ENCODE results near the gene AGT.
"Not testable (repeated sequence)": the region's sequence is repeated elsewhere in the genome, so short reads cannot be mapped to it uniquely, and the experiment has no call there.

The AGT gene

DNA sequence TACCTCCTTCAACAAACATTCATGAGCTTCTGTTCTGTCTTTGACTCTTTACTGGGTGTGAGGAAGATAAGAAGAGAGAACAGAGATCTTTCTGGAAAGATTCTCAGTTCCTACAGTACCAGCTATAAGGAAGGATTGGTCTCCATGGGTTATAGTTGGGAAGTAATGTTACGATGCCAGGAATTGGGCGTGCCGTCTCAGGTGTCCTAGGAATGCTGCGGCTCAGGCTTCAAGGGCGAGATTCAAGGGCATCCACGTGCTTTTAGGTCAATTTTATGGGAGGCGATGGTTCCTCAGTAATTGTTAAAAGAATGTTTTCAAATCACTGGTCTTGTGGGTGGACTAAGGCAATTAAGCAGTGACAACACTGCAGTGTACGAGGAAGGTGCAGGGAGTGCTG is 44.4 kb downstream of the AGT start:
- Histone ChIP-seq H3K9me3 (ENCODE audit: severe bottlenecking) (no peaks in the 10 kb centered on the region), H3K27ac (ENCODE audit: poor library complexity, severe bottlenecking) (no peak overlapping the region), H3K27me3 (ENCODE audit: insufficient read depth, poor library complexity, severe bottlenecking) (no peaks in the 10 kb centered on the region), H3K4me1 (ENCODE audit: insufficient read depth, poor library complexity, severe bottlenecking) (no peaks in the 10 kb centered on the region), H3K36me3 (ENCODE audit: low read depth) (peaks cover 45% of the 10 kb centered on the region), H3K4me3 (ENCODE audit: severe bottlenecking) (no peak overlapping the region)
- ATAC-seq (ENCODE audit: low read depth), result no peak
- TF ChIP-seq, protein P1, sequence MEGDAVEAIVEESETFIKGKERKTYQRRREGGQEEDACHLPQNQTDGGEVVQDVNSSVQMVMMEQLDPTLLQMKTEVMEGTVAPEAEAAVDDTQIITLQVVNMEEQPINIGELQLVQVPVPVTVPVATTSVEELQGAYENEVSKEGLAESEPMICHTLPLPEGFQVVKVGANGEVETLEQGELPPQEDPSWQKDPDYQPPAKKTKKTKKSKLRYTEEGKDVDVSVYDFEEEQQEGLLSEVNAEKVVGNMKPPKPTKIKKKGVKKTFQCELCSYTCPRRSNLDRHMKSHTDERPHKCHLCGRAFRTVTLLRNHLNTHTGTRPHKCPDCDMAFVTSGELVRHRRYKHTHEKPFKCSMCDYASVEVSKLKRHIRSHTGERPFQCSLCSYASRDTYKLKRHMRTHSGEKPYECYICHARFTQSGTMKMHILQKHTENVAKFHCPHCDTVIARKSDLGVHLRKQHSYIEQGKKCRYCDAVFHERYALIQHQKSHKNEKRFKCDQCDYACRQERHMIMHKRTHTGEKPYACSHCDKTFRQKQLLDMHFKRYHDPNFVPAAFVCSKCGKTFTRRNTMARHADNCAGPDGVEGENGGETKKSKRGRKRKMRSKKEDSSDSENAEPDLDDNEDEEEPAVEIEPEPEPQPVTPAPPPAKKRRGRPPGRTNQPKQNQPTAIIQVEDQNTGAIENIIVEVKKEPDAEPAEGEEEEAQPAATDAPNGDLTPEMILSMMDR (IDR thresholded peaks at IDR 0.05; ENCODE audit: poor library complexity, severe bottlenecking), result no peak
- DNase-seq (ENCODE audit: low spot score), result no peak

- Histone ChIP-seq H3K4me1 (ENCODE audit: insufficient read depth, poor library complexity, severe bottlenecking) (no peaks in the 10 kb centered on the region), H3K27ac (ENCODE audit: poor library complexity, severe bottlenecking) (no peak overlapping the region), H3K4me3 (ENCODE audit: severe bottlenecking) (no peak overlapping the region), H3K27me3 (ENCODE audit: insufficient read depth, poor library complexity, severe bottlenecking) (no peaks in the 10 kb centered on the region), H3K36me3 (ENCODE audit: low read depth) (peaks cover 51% of the 10 kb centered on the region), H3K9me3 (ENCODE audit: severe bottlenecking) (no peaks in the 10 kb centered on the region)
- TF ChIP-seq, protein P1 (IDR thresholded peaks at IDR 0.05; ENCODE audit: poor library complexity, severe bottlenecking), result no peak
- ATAC-seq (ENCODE audit: low read depth) (no peak), DNase-seq (ENCODE audit: low spot score) (no peak)
Observed at GRCh38 chr1:230668227-230668626, 45.7 kb downstream of the AGT start.

DNA sequence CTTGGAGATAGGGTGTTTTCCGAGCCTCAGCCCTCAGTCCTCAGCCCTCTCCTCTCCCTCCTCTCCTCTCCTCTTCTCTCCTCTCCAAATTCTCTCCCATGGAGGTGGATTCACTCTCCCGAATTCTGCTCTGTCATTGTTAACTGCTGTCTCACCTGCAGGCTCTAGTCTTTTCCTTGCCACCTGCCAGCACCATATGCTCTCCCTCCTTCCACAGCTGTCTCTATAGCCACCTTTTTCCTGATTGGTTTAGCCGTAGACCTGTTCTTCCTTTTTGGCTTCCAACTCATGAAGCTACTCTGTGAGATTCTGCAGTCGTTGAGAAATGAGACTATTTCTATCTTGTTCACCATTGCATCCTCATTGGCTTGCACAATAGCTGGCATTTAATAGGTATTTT is 51.9 kb downstream of the AGT start:
- no peaks in the 10 kb centered on the region for H3K9me3 ChIP-seq (ENCODE audit: severe bottlenecking)
- H3K4me1 ChIP-seq (ENCODE audit: insufficient read depth, poor library complexity, severe bottlenecking), result no peaks in the 10 kb centered on the region
- DNase-seq (ENCODE audit: low spot score), result no peak
- H3K27ac ChIP-seq (ENCODE audit: poor library complexity, severe bottlenecking), result no peak overlapping the region
- ATAC-seq (ENCODE audit: low read depth), result no peak
- TF ChIP-seq, protein P1 (IDR thresholded peaks at IDR 0.05; ENCODE audit: poor library complexity, severe bottlenecking), result no peak
- H3K4me3 ChIP-seq (ENCODE audit: severe bottlenecking), result no peak overlapping the region
- H3K27me3 ChIP-seq (ENCODE audit: insufficient read depth, poor library complexity, severe bottlenecking), result no peaks in the 10 kb centered on the region
- peaks cover 55% of the 10 kb centered on the region for H3K36me3 ChIP-seq (ENCODE audit: low read depth)

DNA sequence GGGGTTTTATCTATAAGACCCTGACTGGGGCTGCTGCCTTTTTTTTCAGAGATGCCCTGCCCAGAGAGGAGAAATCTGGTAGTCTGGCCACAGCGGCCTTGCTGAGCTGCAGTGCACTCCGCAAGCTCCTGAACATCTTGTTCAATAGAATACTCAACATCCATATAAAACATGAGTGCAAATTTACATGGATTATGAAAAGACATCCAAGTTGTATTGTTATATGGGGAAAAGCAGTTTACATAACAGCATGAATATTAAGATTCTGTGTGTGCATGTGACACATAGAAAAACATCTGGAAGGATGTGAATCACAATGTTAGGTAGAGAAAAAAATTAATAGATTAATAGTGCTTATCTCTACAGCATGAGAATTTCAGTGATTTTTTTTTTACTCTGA is 55.2 kb downstream of the AGT start:
- Histone ChIP-seq H3K4me1 (ENCODE audit: insufficient read depth, poor library complexity, severe bottlenecking) (no peaks in the 10 kb centered on the region), H3K4me3 (ENCODE audit: severe bottlenecking) (no peak overlapping the region), H3K9me3 (ENCODE audit: severe bottlenecking) (no peaks in the 10 kb centered on the region), H3K27me3 (ENCODE audit: insufficient read depth, poor library complexity, severe bottlenecking) (no peaks in the 10 kb centered on the region), H3K27ac (ENCODE audit: poor library complexity, severe bottlenecking) (no peak overlapping the region), H3K36me3 (ENCODE audit: low read depth) (peaks cover 30% of the 10 kb centered on the region)
- ATAC-seq (ENCODE audit: low read depth) (no peak), DNase-seq (ENCODE audit: low spot score) (no peak)
- TF ChIP-seq, protein P1 (IDR thresholded peaks at IDR 0.05; ENCODE audit: poor library complexity, severe bottlenecking), result no peak

DNA sequence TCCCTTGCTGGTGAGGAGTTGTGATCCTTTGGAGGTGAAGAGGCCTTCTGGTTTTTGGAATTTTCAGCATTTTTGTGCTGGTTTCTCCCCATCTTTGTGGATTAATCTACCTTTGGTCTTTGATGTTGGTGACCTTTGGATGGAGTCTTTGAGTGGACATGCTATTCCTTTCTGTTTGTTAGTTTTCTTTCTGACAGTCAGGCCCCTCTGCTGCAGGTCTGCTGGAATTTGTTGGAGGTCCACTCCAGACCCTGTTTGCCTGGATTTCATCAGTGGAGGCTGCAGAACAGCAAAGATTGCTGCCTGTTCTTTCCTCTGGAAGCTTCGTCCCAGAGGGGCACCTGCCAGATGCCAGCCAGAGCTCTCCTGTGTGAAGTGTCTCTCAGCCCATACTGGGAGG is 55.8 kb downstream of the AGT start:
- ATAC-seq (ENCODE audit: low read depth); H3K27me3 ChIP-seq (ENCODE audit: insufficient read depth, poor library complexity, severe bottlenecking); H3K4me3 ChIP-seq (ENCODE audit: severe bottlenecking); DNase-seq (ENCODE audit: low spot score); H3K9me3 ChIP-seq (ENCODE audit: severe bottlenecking); H3K4me1 ChIP-seq (ENCODE audit: insufficient read depth, poor library complexity, severe bottlenecking); H3K27ac ChIP-seq (ENCODE audit: poor library complexity, severe bottlenecking): not testable (repeated sequence)
- peaks cover 25% of the 10 kb centered on the region for H3K36me3 ChIP-seq (ENCODE audit: low read depth)

DNA sequence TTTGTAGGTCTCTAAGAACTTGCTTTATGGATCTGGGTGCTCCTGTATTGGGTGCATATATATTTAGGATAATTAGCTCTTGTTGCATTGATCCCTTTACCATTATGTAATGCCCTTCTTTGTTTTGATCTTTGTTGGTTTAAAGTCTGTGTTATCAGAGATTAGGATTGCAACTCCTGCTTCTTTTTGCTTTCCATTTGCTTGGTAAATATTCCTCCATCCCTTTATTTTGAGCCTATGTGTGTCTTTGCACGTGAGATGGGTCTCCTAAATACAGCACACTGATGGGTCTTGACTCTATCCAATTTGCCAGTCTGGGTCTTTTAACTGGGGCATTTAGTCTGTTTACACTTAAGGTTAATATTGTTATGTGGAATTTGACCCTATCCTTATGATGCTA is 57.2 kb downstream of the AGT start:
- H3K4me3 ChIP-seq (ENCODE audit: severe bottlenecking); H3K27ac ChIP-seq (ENCODE audit: poor library complexity, severe bottlenecking); H3K4me1 ChIP-seq (ENCODE audit: insufficient read depth, poor library complexity, severe bottlenecking); DNase-seq (ENCODE audit: low spot score); ATAC-seq (ENCODE audit: low read depth); H3K27me3 ChIP-seq (ENCODE audit: insufficient read depth, poor library complexity, severe bottlenecking); H3K9me3 ChIP-seq (ENCODE audit: severe bottlenecking): not testable (repeated sequence)
- H3K36me3 ChIP-seq (ENCODE audit: low read depth), result peaks cover 20% of the 10 kb centered on the region
